NCI-H510A treated with DMSO at 0.1 percent for 48 hours (cell line): ENCODE data around the gene FILIP1L.

Experiments
- DNase-seq: peaks from one replicate; lab custom pipeline; 2025; lab: John Stamatoyannopoulos, UW

FILIP1L gene

DNA sequence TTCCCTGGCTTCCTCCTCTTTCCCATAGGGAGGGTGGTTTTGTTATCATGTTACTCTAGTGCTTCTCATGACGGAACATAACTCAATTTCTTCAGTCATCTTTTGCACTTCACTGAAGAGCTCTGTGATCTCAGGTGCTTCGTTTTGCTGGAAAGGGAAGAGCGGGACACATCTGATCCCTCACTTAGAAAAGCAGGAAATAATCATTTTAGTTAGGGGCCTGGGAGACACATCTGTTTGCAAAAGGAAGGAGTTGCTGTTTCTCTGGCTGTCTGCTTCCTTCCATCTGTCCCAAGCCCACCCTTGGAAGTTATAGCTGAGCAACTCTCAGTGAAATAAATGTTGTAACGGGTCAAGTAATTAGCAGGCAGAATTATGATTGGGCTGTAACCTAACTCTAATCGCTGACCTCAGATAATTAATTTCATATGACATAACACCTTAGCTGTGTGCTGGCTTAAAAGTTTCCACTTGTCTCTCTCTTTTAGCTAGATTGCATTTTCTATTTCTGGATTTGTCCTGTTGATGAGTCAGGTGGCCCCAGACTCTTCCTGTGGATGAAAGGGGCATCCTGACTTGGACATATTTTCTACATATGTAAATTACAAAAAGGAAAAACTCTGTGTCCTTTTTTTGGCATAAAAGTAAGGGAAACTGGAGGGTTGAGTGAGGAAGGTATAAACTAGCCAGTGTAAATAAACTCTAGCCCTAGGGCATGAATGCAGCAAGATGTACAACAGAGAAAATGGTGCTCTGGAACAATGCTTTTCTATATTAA lies 11.0 kb upstream of the FILIP1L start:
- no peak for DNase-seq

DNA sequence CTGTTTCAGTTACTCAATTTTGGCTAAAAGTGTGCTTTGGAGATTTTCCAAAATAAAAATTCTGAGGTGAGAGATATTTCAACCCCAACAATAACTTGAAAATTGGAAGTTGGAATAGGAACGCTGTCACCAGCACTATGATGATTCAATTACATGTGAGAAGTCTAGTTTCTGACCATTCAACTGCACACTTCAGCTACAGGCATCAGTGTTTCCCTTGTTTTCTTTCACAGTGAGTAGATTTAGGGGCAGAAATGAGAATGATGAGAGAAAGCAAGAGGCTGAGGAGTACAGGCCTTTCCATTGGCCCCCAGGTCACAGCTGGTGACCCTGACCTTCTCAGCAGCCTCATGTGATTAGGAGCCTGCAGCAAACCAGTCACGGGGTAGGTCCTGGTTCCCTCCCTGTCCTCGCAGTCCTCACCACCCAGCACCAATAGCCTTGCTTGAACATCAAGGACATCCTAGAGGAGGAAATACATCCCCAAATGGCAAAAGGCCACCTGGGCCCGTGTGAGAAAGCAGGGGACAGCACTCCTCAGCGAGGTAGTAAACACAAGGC lies 10.0 kb upstream of the FILIP1L start:
- DNase-seq = no peak

DNA sequence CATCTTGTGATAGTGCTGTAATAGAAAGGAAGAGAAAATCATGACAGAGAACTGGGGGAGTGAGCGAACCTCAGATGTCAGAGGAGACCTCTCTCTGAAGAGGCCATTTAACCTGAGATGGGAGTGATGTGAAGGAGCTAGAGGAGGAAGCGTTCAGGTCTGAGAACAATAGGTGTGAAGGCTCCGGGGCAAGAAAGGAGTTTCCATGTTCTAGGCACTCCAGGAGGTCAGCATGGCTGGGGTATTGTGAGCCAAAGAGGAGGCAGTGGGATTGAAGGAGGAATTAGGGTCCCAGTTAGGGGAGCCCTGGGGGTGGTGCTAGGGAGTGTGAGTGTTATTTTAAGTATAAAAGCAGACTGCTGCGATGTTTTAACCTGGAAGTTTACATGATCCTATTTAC lies 8.8 kb upstream of the FILIP1L start:
- no peak for DNase-seq

DNA sequence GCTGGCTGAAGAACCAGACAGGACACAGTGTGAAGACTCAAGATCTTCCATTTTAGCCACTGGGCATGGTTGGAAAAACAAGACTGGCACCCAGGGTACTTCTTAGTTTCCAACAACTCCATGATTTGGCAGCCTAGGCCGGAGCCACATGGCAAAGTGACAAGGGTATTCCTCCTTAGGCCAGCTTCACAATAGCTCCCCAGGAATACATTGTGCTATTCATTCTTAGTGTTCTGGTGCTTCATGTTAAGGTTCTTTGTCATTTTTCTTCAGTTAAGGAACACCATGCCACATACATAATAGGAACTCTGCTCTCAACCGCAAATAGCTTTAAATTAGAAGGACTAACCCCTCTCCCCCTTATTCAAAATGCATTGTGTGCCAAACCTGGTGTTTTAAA lies 8.0 kb upstream of the FILIP1L start:
- DNase-seq = no peak

DNA sequence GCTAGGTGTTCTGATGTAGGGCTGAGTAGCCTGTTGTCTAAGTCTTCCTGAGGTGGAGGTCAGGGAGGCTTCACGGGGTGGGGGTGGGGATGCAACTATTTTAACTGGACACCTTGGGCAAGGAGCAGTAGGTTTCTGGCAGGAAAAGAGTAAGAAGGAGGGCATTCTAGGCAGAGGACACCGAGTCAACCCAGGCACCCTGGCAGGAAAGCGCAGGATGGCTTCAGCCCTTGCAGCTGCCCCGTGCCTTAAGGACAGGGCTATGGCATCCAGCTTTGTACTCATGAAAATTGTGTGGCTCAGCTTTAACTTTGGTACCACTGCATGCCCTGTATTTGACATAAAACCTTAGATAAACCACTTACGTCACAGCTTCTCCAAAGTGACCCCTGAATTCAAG lies 6.4 kb upstream of the FILIP1L start:
- DNase-seq = no peak

DNA sequence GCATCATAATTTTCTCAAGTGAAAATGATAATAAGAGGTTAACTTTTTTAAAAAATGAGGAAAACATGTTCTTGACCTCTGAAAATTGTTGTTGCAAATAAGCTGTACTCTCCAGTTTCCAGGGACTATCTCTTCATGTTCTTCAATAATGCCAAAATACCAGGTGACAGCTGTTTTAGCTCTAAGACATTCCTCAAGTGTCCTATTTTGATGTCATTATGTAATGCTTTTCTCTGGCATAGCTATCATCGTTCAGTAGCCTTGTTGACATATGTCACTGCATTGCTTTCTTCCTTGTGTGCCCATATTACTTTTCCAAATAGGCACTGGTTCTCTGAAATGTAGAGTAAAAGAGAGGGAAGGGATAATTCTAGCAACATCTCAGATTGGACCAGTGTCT lies 5.7 kb upstream of the FILIP1L start:
- no peak for DNase-seq

DNA sequence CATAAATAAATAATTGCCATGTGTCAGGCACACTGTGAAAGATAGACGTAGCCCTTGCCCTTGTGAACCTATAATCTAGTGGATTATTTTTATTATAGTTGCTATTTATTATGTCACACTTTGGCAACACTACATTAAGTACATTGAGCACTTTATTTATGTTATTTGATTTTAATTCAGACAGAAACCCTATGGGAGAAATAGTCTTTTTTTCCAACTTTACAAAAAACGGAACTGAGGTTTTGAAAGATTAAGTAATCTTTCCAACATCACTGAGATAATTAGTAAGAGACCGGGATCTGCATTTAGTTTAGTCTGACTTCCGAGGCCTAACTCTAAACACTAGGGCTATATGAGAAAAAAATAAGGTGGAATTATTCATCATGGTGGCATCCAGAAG lies 2.8 kb upstream of the FILIP1L start:
- no peak for DNase-seq

DNA sequence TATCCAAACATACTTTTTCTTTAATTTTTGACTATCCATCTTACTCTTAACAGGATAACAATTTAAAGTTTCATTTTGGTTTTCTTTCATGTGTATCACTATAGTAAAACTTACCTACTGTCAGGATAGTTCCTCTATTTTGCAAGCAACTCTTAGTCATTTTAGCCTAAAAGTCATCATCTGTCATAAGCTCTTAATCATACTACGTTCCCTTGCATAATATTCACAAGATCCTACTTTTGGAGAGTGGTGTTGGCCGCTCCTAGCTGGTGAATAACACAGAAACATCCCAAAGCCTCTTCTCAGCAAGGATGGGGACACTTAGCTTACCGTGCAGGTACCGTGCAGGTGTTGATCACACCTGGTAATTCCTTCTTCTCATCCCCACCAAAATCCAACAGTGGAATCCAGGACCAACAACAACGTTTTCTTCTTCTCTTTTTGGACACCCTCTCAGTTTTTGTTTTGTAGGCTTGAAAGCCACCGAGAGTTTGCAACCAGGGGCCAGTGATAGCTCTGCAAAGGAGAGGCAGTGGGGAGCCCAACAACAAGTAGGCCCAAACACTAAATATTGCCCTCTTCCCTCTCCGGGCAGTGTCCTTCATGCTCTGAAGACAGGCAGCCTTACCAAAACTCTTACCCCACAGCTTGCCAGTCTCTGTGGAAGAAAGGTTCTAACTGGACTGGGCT lies 433 bp downstream of the FILIP1L start:
- no peak for DNase-seq

DNA sequence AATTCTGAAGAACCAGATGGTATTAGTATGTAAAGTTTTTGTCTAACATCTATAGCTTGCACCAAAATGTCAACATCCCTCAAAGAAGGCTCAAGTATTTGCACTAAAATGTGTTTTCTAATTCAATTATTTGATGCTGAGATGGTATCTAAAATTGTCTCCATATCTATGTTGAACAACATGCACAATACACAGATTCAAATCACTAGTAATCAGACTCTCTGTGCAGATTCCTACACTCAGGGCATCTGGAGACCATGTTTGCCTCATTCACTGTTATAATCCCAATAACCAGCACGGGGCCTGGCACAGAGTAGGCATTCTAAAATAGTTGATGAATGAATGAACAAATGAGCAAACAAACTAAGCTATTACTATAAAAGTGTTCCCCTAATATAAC lies 2.6 kb downstream of the FILIP1L start:
- no peak for DNase-seq

DNA sequence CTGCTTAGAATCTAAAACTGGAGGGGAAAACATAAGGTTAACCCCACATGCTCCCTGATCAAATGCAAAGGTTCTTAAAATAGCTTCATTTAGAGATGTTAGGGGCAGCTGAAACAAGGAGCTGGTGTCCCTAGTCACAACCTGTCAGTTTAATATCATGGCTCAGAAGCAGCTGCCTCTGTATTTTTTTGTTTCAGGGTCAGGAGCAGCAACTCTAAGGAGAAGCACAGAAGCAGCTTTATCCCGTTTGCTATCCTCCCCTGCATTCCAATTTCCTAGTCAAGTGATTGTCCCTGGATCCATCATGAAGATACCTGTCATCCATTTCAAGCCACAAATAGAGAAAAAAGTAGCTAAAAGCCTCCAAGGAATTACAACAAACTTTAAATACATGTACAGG lies 4.1 kb downstream of the FILIP1L start:
- DNase-seq = no peak

DNA sequence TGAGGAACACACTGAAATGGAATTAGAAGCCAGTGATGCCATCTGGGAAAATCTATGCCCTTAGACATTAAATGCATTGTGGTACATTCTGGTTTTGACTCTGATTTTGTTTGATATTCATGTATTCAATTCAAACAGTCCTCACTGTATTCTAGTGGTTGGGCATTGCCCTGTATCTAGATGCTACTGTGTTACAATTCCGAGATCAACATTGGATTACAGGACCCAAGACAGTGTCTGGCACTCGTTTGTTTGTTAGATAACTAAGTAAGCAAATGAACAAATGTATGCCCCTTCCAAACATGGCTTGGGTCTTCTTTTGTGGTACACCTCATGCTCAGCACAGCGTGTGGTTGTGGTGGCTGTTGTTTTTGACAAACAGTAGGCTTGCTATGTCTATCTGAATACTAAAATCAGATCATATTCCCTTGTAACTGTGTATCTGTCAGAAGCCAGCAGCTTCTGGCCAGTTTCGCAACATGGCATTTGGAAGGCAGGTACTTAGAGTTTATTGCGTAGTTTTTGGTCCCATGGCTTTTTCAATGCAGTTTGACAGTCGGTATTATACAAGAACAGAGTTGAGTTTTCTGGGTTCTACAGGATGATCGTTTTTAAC lies 5.7 kb downstream of the FILIP1L start:
- no peak for DNase-seq

DNA sequence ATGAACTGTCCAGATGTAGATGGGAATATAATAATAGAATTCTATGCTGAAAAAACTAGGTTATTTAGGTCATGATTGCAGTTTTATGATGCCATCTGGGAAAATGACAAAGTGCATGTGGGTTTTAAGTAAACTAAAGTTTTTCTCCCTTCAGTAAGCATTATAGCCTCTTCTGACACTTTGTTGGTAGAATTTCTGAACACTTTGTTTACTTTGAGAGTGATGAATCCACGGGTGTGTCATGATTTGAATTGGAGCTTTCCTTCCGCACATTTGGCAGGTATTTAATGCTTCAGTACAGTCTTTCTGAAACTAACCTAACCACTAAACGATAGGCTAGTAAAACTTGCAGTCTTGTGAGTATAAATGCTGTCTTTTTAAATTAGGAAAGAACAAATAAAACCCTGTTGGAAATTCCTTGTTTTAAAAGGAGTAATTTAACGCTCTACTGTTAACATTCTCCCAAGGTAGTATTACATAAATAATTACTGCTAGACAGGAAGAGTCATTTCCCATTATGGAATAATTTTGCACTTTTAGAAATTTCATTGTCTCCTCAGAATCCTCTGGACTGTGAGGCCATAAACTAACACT lies 7.0 kb downstream of the FILIP1L start:
- DNase-seq = no peak

DNA sequence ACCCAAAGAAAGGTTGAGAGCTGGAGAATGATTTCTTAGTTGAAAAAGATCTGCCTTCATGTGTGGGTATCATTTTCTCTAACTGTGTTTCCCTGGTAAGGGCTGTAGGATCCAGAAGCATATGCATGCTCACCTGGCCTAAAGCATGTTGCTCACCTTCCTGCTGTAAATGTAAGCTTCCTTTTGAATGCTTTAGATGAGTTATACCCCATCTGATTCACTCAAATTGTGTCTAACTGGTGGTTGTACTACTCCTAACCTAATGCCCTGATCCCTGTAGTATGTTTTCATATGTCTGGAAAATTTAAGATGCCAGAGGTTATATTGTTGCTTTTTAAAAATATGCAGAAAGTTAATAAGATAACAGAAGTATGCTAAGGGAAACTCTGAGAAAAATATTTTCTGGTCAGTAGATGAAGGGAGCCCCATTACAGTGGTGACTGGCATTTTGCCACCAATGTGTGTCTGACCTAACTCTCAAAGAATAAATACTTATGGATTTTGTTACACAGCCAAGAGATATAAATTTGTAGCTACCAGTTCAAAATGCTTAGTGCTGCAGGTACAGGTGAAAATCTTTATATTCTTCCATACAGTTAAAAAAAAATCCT lies 7.7 kb downstream of the FILIP1L start:
- no peak for DNase-seq

DNA sequence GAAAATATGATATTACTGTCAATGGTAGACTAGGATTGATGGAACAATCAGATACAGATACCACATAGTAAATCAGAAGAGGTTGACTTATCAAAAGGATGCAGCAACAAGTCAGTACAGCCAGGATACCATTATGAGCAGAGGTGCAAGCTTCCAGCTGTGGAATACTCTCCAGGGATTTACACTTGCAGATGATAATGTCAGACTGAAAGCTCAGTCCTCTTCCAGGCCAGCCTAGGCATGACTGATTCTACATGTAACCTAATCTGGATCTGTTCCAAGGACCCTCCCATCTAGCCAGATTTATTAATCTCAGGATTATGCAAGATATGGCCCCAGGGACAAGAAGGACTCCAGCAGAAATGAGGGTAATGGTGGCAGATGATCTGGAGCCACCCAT lies 8.2 kb downstream of the FILIP1L start:
- DNase-seq = no peak

DNA sequence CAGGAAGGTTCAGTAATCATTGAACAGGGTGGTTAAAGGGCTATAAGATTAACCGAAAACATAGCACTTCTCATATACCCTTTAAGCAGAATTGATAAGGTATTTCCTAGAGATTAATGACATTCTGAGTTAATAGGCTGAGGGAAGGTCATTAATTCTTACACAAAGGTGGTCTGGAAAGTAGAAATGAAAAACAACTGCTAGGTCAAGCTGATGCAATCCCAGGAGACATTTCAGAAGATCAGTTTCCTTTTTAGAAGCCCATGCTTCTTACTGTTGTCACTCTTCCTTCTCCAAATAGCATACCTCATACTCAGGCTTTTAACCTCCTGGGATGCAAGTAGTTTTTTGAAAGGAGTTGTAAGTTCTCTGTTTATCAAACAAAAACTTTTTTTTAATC lies 8.8 kb downstream of the FILIP1L start:
- DNase-seq = no peak

DNA sequence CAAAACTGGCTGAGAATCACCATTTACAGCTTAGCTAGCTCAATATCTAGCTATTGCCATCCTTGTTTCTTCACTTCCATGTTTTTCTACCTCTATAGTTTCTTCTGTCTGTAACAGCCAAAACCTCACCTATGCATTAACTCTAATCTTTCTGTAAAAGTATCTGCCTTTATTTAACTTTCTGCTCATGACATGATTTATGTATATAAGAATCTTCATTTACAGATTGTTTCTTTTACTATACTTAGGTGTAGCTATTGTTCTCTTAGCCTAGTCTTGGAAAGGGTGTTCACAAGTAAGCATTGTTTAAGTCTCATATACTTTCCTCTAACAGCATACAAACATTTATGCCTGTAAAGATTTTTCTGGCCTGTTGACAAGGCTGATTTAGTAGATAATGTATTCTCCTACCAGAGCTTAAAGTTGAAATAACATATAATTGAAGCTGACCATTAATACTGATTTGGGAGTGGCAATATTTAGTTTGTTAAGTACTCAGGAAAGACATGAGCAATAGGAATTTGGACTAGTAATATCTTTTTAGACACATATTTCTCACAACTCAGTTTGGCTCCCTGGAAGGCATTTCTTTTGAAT lies 9.4 kb downstream of the FILIP1L start:
- DNase-seq = no peak

DNA sequence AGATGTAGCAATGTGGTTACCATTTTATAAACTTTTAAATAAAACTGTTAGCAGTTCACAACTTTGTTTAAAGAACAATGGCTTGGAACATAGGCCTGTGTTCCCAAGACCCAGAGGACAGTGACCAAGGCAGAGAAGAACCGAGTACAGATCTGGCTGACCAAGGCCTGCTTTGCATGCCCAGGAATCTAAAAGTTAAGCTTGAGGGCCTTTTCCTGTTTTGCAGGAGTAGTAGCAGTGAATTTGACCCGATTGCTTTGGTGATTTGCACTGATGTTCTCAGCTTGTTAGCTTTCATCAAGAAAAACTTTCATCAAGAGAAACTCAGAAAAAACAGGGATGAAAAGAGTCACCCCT lies 9.9 kb downstream of the FILIP1L start:
- DNase-seq = no peak

DNA sequence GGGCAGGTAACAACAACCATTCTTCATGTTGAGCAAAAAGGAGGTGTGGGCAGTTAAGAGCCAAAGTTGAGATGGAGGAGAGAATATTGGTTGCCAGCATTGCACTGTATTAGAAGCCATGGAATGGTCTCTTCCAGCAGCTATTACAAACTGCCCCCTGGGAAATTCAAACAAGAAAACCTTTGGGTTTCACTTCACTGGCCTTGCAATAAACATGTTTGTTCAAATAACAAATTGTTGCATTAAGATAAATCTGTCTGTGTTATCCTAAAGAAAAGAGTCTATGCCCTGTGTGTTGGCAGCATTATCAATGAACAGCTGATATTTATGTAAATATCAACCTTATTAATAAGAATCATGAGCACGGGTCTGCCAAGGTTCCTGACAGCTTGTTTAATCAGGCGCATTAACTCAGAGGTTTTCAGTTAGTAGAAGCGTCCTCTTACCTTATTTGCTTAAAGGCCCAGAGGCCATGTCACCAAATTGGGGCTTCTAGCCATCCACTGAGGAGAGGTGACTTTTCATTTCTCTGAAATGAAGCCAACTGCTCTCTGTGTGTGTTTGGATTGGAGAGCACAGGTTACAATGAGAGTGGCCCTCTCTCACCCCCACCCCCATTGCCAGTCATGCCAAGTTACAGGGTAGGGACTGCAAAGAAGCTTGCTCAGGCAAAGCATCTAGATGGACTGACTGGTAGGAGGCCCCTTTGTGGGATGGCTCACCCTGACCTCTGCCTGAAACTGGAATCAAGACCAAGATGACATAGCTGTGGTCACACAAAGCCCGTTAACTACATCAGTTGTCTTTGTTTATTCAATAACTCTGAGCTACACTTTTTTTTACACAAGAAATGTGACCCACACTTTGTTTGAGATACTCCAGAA lies 10.5 kb downstream of the FILIP1L start:
- DNase-seq = no peak

DNA sequence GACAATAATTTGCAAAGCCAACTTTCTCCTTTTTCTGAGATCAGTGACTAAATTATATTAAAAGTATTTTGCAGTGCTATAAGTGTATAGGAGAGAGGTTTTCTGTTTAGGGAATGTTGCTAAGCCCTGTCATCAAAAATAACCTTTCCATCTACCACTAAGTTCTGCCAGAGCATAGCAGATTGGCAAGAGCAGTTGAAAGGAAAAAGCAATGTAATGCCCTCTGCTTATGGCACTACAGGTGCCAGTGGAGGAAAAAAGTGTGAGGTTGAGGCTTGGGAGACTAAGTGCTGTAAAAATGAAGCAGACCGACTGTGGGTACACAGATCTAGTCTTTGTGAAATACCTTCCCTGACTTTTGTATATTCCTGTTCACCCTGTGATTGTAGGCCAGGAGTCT lies 11.5 kb downstream of the FILIP1L start:
- DNase-seq = no peak

DNA sequence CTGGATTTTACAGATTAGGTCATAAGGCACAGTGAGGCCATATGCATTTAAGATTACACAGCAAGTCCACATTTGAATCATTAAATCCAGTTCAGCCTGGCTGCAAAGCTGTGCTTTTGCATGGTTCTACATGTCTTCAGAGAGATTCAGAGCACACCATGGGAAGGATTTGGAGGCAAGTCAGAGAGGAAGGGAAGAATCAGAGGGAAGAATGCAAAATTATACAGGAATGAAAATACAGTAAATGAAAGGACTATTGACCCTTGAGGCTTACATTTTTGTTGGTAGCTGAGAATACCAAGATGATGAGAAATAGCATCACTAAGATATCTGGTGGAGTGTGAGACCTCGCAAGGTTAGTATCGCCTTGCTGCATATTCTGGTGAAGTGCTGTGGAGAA lies 13.9 kb downstream of the FILIP1L start:
- no peak for DNase-seq

DNA sequence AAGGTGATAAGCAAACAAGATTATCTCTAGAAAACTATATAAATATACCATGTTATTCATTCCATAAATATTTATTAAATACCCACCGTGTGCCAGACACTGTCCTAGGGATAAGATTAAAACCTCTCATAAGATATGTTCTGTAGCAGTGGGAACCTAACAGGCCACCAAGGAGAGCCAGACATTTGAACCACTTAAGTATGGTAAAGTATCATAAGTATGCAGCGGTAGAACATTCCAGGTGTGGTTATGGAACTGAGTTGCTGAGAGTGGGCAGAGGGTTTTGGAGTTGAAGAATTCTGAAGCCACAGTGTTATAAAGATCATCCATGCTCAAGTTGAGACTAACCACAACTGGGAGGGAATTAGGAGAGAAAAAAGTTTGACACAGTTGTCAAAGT lies 14.7 kb downstream of the FILIP1L start:
- no peak for DNase-seq
